A549 treated with DMSO at 1 μM for 4 hours (cell line): Measurements from ENCODE around the gene NSL1. TPM values are rescaled to one million over a fixed set of nuclear protein-coding genes. Genes with fewer than 3 reads are reported as not detected.

ENCODE experiments used
- total RNA-seq: library from RNA; stranded (reverse); fragments of 200-300 nt; extraction: Qiagen RNA extraction; gene quantifications from 5 replicates; pipeline ENCODE4 v1.2.3, GENCODE V29; 2022; ENCODE audit warnings: low read depth

NSL1 gene, protein sequence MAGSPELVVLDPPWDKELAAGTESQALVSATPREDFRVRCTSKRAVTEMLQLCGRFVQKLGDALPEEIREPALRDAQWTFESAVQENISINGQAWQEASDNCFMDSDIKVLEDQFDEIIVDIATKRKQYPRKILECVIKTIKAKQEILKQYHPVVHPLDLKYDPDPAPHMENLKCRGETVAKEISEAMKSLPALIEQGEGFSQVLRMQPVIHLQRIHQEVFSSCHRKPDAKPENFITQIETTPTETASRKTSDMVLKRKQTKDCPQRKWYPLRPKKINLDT
- total RNA-seq = 27.2 to 34.7 TPM (median 33.9 TPM) in 5 replicates

DNA sequence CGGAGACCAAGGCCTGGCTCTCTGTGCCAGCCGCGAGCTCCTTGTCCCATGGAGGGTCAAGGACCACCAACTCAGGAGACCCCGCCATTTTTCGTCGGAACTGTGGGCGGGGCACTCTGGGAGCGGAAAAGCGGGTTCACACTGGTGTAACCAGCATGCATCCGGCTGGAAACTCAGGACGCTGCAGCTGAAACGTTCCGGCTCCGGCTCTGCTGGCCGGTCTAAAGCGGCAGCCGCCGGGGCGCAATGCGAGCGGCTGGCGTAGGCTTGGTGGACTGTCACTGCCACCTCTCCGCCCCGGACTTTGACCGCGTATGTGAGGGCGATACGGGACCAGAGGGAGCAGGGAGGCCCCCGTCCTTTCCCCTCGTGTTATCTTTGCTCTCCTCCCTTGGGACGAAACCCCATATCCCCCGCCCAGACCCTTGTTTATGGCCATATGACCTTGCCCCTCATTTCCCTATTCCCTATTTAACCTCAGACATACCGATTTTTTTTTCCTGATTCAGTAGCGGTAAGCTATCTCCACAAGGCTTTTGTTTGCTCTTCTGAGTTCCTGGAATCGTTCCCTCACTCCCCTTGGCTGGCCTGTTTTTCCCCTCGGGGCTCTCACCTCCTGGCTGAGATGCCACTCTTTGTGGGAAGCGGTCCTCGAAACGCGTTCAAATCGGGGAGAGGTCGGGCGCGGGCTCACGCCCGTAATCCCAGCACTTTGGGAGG, at the start of gene NSL1, which contains the start of gene TATDN3:
NSL1 (minus strand) TSS at position 102 of the 720 bp plus-strand sequence; CDS start at position 88, 14 bp downstream.
TATDN3 (plus strand) TSS at position 219 of the 720 bp plus-strand sequence; CDS start at position 247, 28 bp downstream.

DNA sequence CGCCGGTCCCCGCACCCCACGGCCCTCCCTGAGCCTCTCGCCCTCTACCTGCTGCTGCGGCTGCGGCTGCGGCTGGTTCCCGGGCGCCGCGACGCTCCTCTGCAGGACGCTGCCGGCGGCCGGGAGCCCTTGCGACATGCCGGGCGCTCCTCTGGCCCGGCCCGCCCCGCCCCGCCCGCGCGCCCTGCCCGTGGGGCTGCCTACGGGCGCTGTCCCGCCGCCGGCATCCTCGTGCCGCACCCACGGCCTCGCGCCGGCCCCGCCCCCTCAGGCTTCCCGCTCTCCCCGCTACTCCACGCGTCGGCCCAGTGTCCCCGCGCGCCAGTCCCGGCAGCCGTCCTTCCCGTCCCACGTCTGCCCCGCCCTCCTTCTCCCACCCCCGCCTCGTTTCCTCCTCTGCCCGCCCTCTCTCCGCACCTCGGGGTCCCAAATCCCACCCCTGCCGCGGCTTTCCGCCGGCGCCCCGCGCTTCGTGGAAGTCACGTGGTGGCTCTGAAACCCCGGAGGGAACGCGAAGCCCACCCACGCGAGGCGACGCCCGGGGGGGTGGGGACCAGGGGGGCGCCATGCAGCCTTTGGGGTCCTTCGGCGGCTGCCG, 91.9 kb downstream of the NSL1 start, which contains the start of gene BATF3:
BATF3 (minus strand) TSS at position 216 of the 598 bp plus-strand sequence; CDS start at position 138, 78 bp downstream.

Other genes with a start within 250 kb of the NSL1 start
- gene ATF3, start 183.0 kb downstream of the NSL1 start, total RNA-seq = 26.4 to 45.2 TPM (median 32.2 TPM) in 5 replicates
- gene BATF3, start 91.9 kb downstream of the NSL1 start, total RNA-seq = 20.1 to 31.4 TPM (median 29.6 TPM) in 5 replicates
- gene TATDN3, start 117 bp upstream of the NSL1 start, total RNA-seq = 11.3 to 17.8 TPM (median 13.3 TPM) in 5 replicates
- 0.39 TPM in 1 of 5 replicates, not detected in the others for gene SPATA45, start 55.9 kb upstream of the NSL1 start, total RNA-seq
- gene FLVCR1, start 66.5 kb upstream of the NSL1 start, total RNA-seq = 15.5 to 22.7 TPM (median 19.2 TPM) in 5 replicates
- gene VASH2, start 158.8 kb upstream of the NSL1 start, total RNA-seq = 3.6 to 4.8 TPM (median 4.5 TPM) in 5 replicates
- 16.5 to 21.2 TPM (median 18.6 TPM) in 5 replicates for gene ANGEL2, start 224.1 kb upstream of the NSL1 start, total RNA-seq